Measurements from ENCODE around the gene ANKRD29.

Gene ANKRD29

GRCh38 chr18:23648940-23649607 is 13.6 kb downstream of the ANKRD29 start:
- no peak overlapping the region for H3K9ac ChIP-seq (ENCODE audit: low read length)
- H3K27ac ChIP-seq (ENCODE audit: low read depth, low read length, poor library complexity, severe bottlenecking): no peak overlapping the region
- H3K79me2 ChIP-seq (ENCODE audit: insufficient read depth, low read length): no peaks in the 10 kb centered on the region
- H3K4me1 ChIP-seq (ENCODE audit: insufficient read depth, low read length, severe bottlenecking): no peaks in the 10 kb centered on the region
- no peaks in the 10 kb centered on the region for H3K36me3 ChIP-seq (ENCODE audit: insufficient read depth, low read length)
- no peaks in the 10 kb centered on the region for H3F3A ChIP-seq (ENCODE audit: insufficient read depth, low read length)
- no peaks in the 10 kb centered on the region for H3K9me3 ChIP-seq (ENCODE audit: low read length)
- no peak for TF ChIP-seq EZH2 (IDR thresholded peaks at IDR 0.05; ENCODE audit: borderline replicate concordance, low read length)
- TF ChIP-seq CTCF (IDR thresholded peaks at IDR 0.05; ENCODE audit: low read length): no peak
- no peak overlapping the region for H3K4me2 ChIP-seq (ENCODE audit: low read length)
- H3K4me3 ChIP-seq (ENCODE audit: low read depth, low read length, poor library complexity, severe bottlenecking): no peak overlapping the region
- H3K27me3 ChIP-seq (ENCODE audit: insufficient read depth, low read length): 0 out of 2 replicates have a peak, but pooled peaks cover 3% of the 10 kb centered on the region
- H2AFZ ChIP-seq (ENCODE audit: low read length): no peak overlapping the region
- H3K9me2 ChIP-seq (ENCODE audit: low read depth, low read length): no peaks in the 10 kb centered on the region
- no peaks in the 10 kb centered on the region for H4K20me1 ChIP-seq (ENCODE audit: insufficient read depth, low read length)

GRCh38 chr18:23648456-23648855 is 14.3 kb downstream of the ANKRD29 start:
- H3F3A ChIP-seq (ENCODE audit: insufficient read depth, low read length): no peaks in the 10 kb centered on the region
- H3K9me2 ChIP-seq (ENCODE audit: low read depth, low read length): no peaks in the 10 kb centered on the region
- 0 out of 2 replicates have a peak, but pooled peaks cover 3% of the 10 kb centered on the region for H3K27me3 ChIP-seq (ENCODE audit: insufficient read depth, low read length)
- H3K9ac ChIP-seq (ENCODE audit: low read length): no peak overlapping the region
- H4K20me1 ChIP-seq (ENCODE audit: insufficient read depth, low read length): no peaks in the 10 kb centered on the region
- no peaks in the 10 kb centered on the region for H3K4me1 ChIP-seq (ENCODE audit: insufficient read depth, low read length, severe bottlenecking)
- no peak overlapping the region for H3K4me2 ChIP-seq (ENCODE audit: low read length)
- no peak overlapping the region for H2AFZ ChIP-seq (ENCODE audit: low read length)
- H3K9me3 ChIP-seq (ENCODE audit: low read length): no peaks in the 10 kb centered on the region
- no peaks in the 10 kb centered on the region for H3K79me2 ChIP-seq (ENCODE audit: insufficient read depth, low read length)
- H3K36me3 ChIP-seq (ENCODE audit: insufficient read depth, low read length): no peaks in the 10 kb centered on the region
- no peak overlapping the region for H3K4me3 ChIP-seq (ENCODE audit: low read depth, low read length, poor library complexity, severe bottlenecking)
- no peak overlapping the region for H3K27ac ChIP-seq (ENCODE audit: low read depth, low read length, poor library complexity, severe bottlenecking)
- no peak for TF ChIP-seq EZH2 (IDR thresholded peaks at IDR 0.05; ENCODE audit: borderline replicate concordance, low read length)
- no peak for TF ChIP-seq CTCF (IDR thresholded peaks at IDR 0.05; ENCODE audit: low read length)

GRCh38 chr18:23646282-23646681 is 16.4 kb downstream of the ANKRD29 start:
- TF ChIP-seq EZH2 (IDR thresholded peaks at IDR 0.05; ENCODE audit: borderline replicate concordance, low read length): no peak
- TF ChIP-seq CTCF (IDR thresholded peaks at IDR 0.05; ENCODE audit: low read length): no peak

More at GRCh38 chr18:23646282-23646681, 16.4 kb downstream of the ANKRD29 start:
- H3K36me3 ChIP-seq (ENCODE audit: insufficient read depth, low read length): no peaks in the 10 kb centered on the region
- 0 out of 2 replicates have a peak, but pooled peaks cover 3% of the 10 kb centered on the region for H3K27me3 ChIP-seq (ENCODE audit: insufficient read depth, low read length)
- H3K4me2 ChIP-seq (ENCODE audit: low read length): no peak overlapping the region
- no peak overlapping the region for H3K27ac ChIP-seq (ENCODE audit: low read depth, low read length, poor library complexity, severe bottlenecking)
- no peaks in the 10 kb centered on the region for H4K20me1 ChIP-seq (ENCODE audit: insufficient read depth, low read length)
- no peaks in the 10 kb centered on the region for H3K79me2 ChIP-seq (ENCODE audit: insufficient read depth, low read length)
- no peak overlapping the region for H3K4me3 ChIP-seq (ENCODE audit: low read depth, low read length, poor library complexity, severe bottlenecking)
- H3K9me2 ChIP-seq (ENCODE audit: low read depth, low read length): no peaks in the 10 kb centered on the region
- no peak overlapping the region for H2AFZ ChIP-seq (ENCODE audit: low read length)
- H3F3A ChIP-seq (ENCODE audit: insufficient read depth, low read length): no peaks in the 10 kb centered on the region
- H3K9ac ChIP-seq (ENCODE audit: low read length): no peak overlapping the region
- H3K9me3 ChIP-seq (ENCODE audit: low read length): peaks cover 2% of the 10 kb centered on the region; the same call in 1 of the 2 replicates
- no peaks in the 10 kb centered on the region for H3K4me1 ChIP-seq (ENCODE audit: insufficient read depth, low read length, severe bottlenecking)

Measured in OCI-LY1 (cell line).